Measurements from ENCODE around the gene EVPL.

Gene EVPL

DNA sequence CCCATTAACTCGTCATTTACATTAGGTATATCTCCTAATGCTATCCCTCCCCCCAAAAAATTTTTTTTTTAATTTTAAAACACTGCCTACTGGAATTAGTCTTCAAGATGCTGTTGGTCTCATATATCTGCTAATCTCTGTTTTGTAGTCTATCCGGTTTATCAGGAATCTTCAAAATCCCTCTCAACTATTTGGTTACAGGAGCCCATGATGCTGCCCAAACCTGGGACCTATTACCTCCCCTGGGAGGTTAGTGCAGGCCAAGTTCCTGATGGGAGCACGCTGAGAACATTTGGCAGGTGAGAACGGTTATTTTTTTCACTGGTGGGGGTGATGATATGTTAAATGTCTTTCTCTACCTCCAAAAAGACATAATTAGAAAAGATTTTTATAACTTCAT, 41.1 kb downstream of the EVPL start:
- no peak overlapping the region for H3K9ac ChIP-seq (ENCODE audit: low read length)
- peaks cover 0 to 2% of the 10 kb centered on the region in 2 experiments for H3K36me3 ChIP-seq (ENCODE audit: control insufficient read depth in 1 of 2, insufficient read depth in 2 of 2, low read depth in 1 of 2, low read length in 2 of 2)
- no peak overlapping the region for H2BK12ac ChIP-seq (ENCODE audit: low read length in 2 of 2)
- H3K27ac ChIP-seq (ENCODE audit: low read length, poor library complexity, severe bottlenecking), result no peak overlapping the region
- H2BK15ac ChIP-seq (ENCODE audit: low read depth, poor library complexity, severe bottlenecking), result no peak overlapping the region
- WGBS, result 90% methylated on average over 1 of the region's 4 CpGs
- H3K4me2 ChIP-seq (ENCODE audit: low read length, poor library complexity, severe bottlenecking), result no peak overlapping the region
- no peaks in the 10 kb centered on the region for H3K27me3 ChIP-seq (ENCODE audit: control insufficient read depth in 1 of 2, insufficient read depth in 1 of 2, low read length in 2 of 2)
- H3K4me1 ChIP-seq (ENCODE audit: control insufficient read depth, insufficient read depth, low read depth, low read length), result peaks cover 2% of the 10 kb centered on the region
- H3K4ac ChIP-seq (ENCODE audit: low read depth in 1 of 2, low read length in 2 of 2), result no peak overlapping the region
- H3K9me3 ChIP-seq (ENCODE audit: control insufficient read depth, low read length), result no peaks in the 10 kb centered on the region
- H2BK120ac ChIP-seq (ENCODE audit: low read depth, low read length), result no peak overlapping the region
- H3K79me1 ChIP-seq (replicated peaks; ENCODE audit: low read length, poor library complexity, severe bottlenecking), result peaks cover 9% of the 10 kb centered on the region
- H4K8ac ChIP-seq (ENCODE audit: low read length), result no peak overlapping the region
- no peak overlapping the region for H2AFZ ChIP-seq (ENCODE audit: low read depth, low read length)
- no peak overlapping the region for H3K23ac ChIP-seq (ENCODE audit: low read length in 2 of 2)
- H3K4me3 ChIP-seq (ENCODE audit: insufficient read depth in 1 of 2, low read depth in 1 of 2, low read length in 2 of 2), result no peak overlapping the region
- no peak for DNase-seq
- no peak overlapping the region for H4K91ac ChIP-seq (ENCODE audit: low read length)
- no peak overlapping the region for H2AK5ac ChIP-seq (ENCODE audit: low read length, severe bottlenecking)
- H2BK5ac ChIP-seq (ENCODE audit: low read depth, low read length, poor library complexity, severe bottlenecking), result no peak overlapping the region
- H3K18ac ChIP-seq (ENCODE audit: low read depth in 1 of 2, low read length in 2 of 2), result no peak overlapping the region
- H3K14ac ChIP-seq (ENCODE audit: low read length in 2 of 2), result no peak overlapping the region

DNA sequence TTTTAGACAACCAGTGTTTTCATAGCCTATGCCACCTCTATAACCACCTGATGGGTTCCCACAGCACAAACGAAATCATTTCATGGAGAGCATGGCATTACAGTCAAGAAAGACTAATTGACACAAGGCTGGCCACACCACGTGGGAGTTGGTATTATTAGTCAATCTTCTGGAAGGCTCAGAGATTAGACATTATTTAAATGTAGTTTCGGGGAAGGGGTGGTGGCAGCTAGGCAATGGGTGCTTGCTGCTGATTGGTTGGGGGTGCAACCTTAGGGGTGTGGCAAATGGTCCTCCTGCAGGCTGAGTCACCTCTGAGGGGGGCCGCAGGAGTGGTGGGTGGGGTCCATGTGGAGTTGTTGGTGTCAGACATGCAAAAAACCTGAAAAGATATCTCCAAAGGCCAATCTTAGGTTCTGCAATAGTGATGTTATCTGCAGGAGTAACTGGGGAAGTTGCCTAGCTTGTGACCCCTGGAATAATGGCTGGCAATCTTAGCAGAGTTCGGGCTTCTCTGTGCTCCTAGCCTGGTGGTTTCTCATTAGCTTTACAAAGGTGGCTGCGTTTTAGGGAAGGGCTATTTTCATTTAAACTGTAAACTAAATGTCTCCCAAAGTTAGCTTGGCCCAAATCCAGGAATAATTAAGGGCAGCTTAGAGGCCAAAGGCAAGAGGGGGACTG, 43.5 kb downstream of the EVPL start:
- WGBS, result 47% methylated on average over 5 of the region's 6 CpGs
- H3K79me1 ChIP-seq (replicated peaks; ENCODE audit: low read length, poor library complexity, severe bottlenecking), result peaks cover 16% of the 10 kb centered on the region
- no peak overlapping the region for H2BK5ac ChIP-seq (ENCODE audit: low read depth, low read length, poor library complexity, severe bottlenecking)
- no peak overlapping the region for H3K27ac ChIP-seq (ENCODE audit: low read length, poor library complexity, severe bottlenecking)
- no peak overlapping the region for H3K4ac ChIP-seq (ENCODE audit: low read depth in 1 of 2, low read length in 2 of 2)
- no peak overlapping the region for H2BK120ac ChIP-seq (ENCODE audit: low read depth, low read length)
- no peak overlapping the region for H2BK12ac ChIP-seq (ENCODE audit: low read length in 2 of 2)
- H3K4me2 ChIP-seq (ENCODE audit: low read length, poor library complexity, severe bottlenecking), result no peak overlapping the region
- peak overlapping the region in 1 of 2 experiments; percentile 25 for H3K18ac ChIP-seq (ENCODE audit: low read depth in 1 of 2, low read length in 2 of 2)
- no peak overlapping the region for H3K4me3 ChIP-seq (ENCODE audit: insufficient read depth in 1 of 2, low read depth in 1 of 2, low read length in 2 of 2)
- DNase-seq, result no peak
- peak overlapping the region; percentile 49 for H3K9ac ChIP-seq (ENCODE audit: low read length)
- no peak overlapping the region for H4K8ac ChIP-seq (ENCODE audit: low read length)
- H3K36me3 ChIP-seq (ENCODE audit: control insufficient read depth in 1 of 2, insufficient read depth in 2 of 2, low read depth in 1 of 2, low read length in 2 of 2), result peaks cover 0 to 2% of the 10 kb centered on the region in 2 experiments
- H3K23ac ChIP-seq (ENCODE audit: low read length in 2 of 2), result no peak overlapping the region
- H3K9me3 ChIP-seq (ENCODE audit: control insufficient read depth, low read length), result no peaks in the 10 kb centered on the region
- H2BK15ac ChIP-seq (ENCODE audit: low read depth, poor library complexity, severe bottlenecking), result no peak overlapping the region
- H2AK5ac ChIP-seq (ENCODE audit: low read length, severe bottlenecking), result peak overlapping the region; percentile 55
- peaks cover 4% of the 10 kb centered on the region for H3K4me1 ChIP-seq (ENCODE audit: control insufficient read depth, insufficient read depth, low read depth, low read length)
- no peak overlapping the region for H3K14ac ChIP-seq (ENCODE audit: low read length in 2 of 2)
- no peak overlapping the region for H4K91ac ChIP-seq (ENCODE audit: low read length)
- no peaks in the 10 kb centered on the region for H3K27me3 ChIP-seq (ENCODE audit: control insufficient read depth in 1 of 2, insufficient read depth in 1 of 2, low read length in 2 of 2)
- H2AFZ ChIP-seq (ENCODE audit: low read depth, low read length), result no peak overlapping the region

GRCh38 chr17:75981019-75981615, 46.0 kb downstream of the EVPL start:
- Histone ChIP-seq H4K91ac (ENCODE audit: low read length) (no peak overlapping the region), H2BK12ac (ENCODE audit: low read length in 2 of 2) (no peak overlapping the region), H3K14ac (ENCODE audit: low read length in 2 of 2) (no peak overlapping the region), H3K9ac (ENCODE audit: low read length) (peak overlapping the region; percentile 99), H3K79me1 (replicated peaks; ENCODE audit: low read length, poor library complexity, severe bottlenecking) (peaks cover 17% of the 10 kb centered on the region), H2BK15ac (ENCODE audit: low read depth, poor library complexity, severe bottlenecking) (no peak overlapping the region), H2AFZ (ENCODE audit: low read depth, low read length) (no peak overlapping the region), H2BK120ac (ENCODE audit: low read depth, low read length) (no peak overlapping the region), H4K8ac (ENCODE audit: low read length) (no peak overlapping the region), H3K4ac (ENCODE audit: low read depth in 1 of 2, low read length in 2 of 2) (no peak overlapping the region), H3K4me2 (ENCODE audit: low read length, poor library complexity, severe bottlenecking) (no peak overlapping the region), H2BK5ac (ENCODE audit: low read depth, low read length, poor library complexity, severe bottlenecking) (no peak overlapping the region), H3K9me3 (ENCODE audit: control insufficient read depth, low read length) (no peaks in the 10 kb centered on the region), H3K27me3 (ENCODE audit: control insufficient read depth in 1 of 2, insufficient read depth in 1 of 2, low read length in 2 of 2) (no peaks in the 10 kb centered on the region), H3K4me3 (ENCODE audit: insufficient read depth in 1 of 2, low read depth in 1 of 2, low read length in 2 of 2) (peak overlapping the region in 1 of 2 experiments; percentile 33), H2AK5ac (ENCODE audit: low read length, severe bottlenecking) (no peak overlapping the region), H3K18ac (ENCODE audit: low read depth in 1 of 2, low read length in 2 of 2) (no peak overlapping the region), H3K4me1 (ENCODE audit: control insufficient read depth, insufficient read depth, low read depth, low read length) (peaks cover 5% of the 10 kb centered on the region), H3K27ac (ENCODE audit: low read length, poor library complexity, severe bottlenecking) (no peak overlapping the region), H3K36me3 (ENCODE audit: control insufficient read depth in 1 of 2, insufficient read depth in 2 of 2, low read depth in 1 of 2, low read length in 2 of 2) (peaks cover 3 to 4% of the 10 kb centered on the region in 2 experiments), H3K23ac (ENCODE audit: low read length in 2 of 2) (no peak overlapping the region)
- DNase-seq, result no peak
- 95% methylated on average over 7 of the region's 7 CpGs for WGBS

- Histone ChIP-seq H3K23ac (ENCODE audit: low read length in 2 of 2) (no peak overlapping the region), H3K36me3 (ENCODE audit: control insufficient read depth in 1 of 2, insufficient read depth in 2 of 2, low read depth in 1 of 2, low read length in 2 of 2) (peaks cover 3 to 4% of the 10 kb centered on the region in 2 experiments), H3K14ac (ENCODE audit: low read length in 2 of 2) (no peak overlapping the region), H4K8ac (ENCODE audit: low read length) (peak overlapping the region; percentile 98), H3K27ac (ENCODE audit: low read length, poor library complexity, severe bottlenecking) (peak overlapping the region; percentile 93), H3K18ac (ENCODE audit: low read depth in 1 of 2, low read length in 2 of 2) (peak overlapping the region; percentile 44 to 48), H2BK12ac (ENCODE audit: low read length in 2 of 2) (no peak overlapping the region), H2BK15ac (ENCODE audit: low read depth, poor library complexity, severe bottlenecking) (no peak overlapping the region), H3K27me3 (ENCODE audit: control insufficient read depth in 1 of 2, insufficient read depth in 1 of 2, low read length in 2 of 2) (no peaks in the 10 kb centered on the region), H3K4me1 (ENCODE audit: control insufficient read depth, insufficient read depth, low read depth, low read length) (peaks cover 5% of the 10 kb centered on the region), H2BK120ac (ENCODE audit: low read depth, low read length) (no peak overlapping the region), H3K79me1 (replicated peaks; ENCODE audit: low read length, poor library complexity, severe bottlenecking) (peaks cover 17% of the 10 kb centered on the region), H3K9ac (ENCODE audit: low read length) (peak overlapping the region; percentile 99), H2AK5ac (ENCODE audit: low read length, severe bottlenecking) (peak overlapping the region; percentile 87), H3K9me3 (ENCODE audit: control insufficient read depth, low read length) (no peaks in the 10 kb centered on the region), H4K91ac (ENCODE audit: low read length) (peak overlapping the region; percentile 70), H2BK5ac (ENCODE audit: low read depth, low read length, poor library complexity, severe bottlenecking) (peak overlapping the region; percentile 89), H3K4me2 (ENCODE audit: low read length, poor library complexity, severe bottlenecking) (peak overlapping the region; percentile 88), H3K4me3 (ENCODE audit: insufficient read depth in 1 of 2, low read depth in 1 of 2, low read length in 2 of 2) (peak overlapping the region; percentile 56 to 99), H2AFZ (ENCODE audit: low read depth, low read length) (no peak overlapping the region), H3K4ac (ENCODE audit: low read depth in 1 of 2, low read length in 2 of 2) (peak overlapping the region in 1 of 2 experiments; percentile 34)
- peak; percentile 22 for DNase-seq
- WGBS, result 95% methylated on average over 12 of the region's 18 CpGs
Measured at GRCh38 chr17:75980188-75981018, 46.7 kb downstream of the EVPL start.

Measured in mesenchymal stem cell (in vitro differentiated cells and primary cell).